GM19025 (cell line): ENCODE results near the gene KRTAP10-2.

ENCODE experiments used
- ATAC-seq: cut with Tn5 transposase; IDR thresholded peaks from one replicate; pipeline ENCODE4 v1.9.1; 2021; ENCODE audit warnings: mild to moderate bottlenecking, low read depth, moderate library complexity; ENCODE audit not compliant: unreplicated experiment

KRTAP10-2 gene

GRCh38 chr21:44528634-44528995, 22.7 kb downstream of the KRTAP10-2 start:
- no peak for ATAC-seq

DNA sequence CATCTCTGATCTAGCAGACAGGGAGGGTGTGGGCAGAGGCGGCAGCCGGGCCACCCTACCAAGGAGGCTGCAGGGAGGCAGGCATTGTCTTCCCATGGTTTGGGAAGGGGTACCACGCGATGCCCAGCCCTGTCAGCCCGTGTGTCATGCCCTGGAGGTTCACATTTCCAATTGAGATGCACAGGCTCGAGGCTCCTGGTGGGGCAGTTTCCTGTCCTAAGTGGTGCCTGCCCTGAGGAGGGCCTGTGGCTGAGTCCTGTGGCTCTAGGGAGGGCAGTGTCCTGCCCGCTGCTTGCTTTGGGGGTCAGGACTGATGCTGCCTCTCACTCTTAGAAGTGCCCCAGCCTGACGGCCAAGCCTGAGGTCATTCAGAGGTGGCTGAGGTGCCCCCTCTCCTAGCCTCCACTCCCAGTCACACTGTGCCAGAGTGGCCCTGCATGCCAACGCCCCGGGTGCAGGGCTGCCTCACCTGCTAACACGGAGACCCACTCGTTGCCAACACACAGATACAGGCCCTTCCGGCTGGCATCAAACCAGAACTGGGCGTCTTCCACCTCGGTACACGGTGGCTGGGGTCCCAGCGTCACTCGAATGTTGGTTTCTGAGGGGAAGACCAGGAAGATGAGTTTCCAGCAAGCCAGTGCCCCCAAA, 23.2 kb downstream of the KRTAP10-2 start:
- ATAC-seq = no peak

DNA sequence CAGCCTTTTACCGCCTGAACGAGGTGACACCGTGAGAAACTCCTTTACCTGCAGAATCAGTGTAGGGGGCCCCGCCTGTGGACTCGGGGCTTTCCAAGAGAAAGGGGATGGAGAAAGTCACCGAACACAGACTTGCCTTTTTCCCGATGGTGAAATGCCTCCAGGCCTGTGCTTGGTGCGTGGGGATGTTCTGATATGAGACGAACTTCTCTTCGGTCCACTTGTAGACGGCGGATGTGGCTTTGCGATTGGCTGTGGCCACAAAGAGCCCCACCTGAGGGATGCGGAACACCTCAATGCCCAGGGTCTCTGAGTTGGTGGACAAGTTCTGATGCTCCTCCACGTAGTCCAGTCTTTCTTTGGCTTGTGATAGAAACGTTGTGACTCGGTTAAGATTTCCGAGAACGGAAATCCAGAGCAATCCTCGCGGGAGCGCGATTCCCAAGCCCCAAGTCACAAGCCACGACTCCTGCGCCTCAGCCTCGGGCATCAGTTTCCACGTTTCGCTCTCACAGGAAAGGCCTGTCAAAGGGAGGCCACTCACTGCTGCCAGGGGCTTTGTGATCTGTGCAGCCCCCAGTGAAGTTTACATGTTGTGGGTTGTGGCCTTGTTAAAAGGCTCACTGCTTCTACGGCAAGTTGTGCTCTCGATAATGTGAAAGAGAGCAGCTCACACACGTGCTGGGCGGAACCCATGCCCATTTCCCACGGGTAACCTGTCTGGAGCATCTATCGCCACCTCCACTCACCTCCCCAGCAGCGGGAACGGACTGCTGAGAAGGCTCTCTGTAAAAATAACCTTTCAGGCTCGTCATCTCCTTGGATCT, 23.9 kb downstream of the KRTAP10-2 start:
- no peak for ATAC-seq

GRCh38 chr21:44526096-44526997, 25.0 kb downstream of the KRTAP10-2 start:
- ATAC-seq = no peak

DNA sequence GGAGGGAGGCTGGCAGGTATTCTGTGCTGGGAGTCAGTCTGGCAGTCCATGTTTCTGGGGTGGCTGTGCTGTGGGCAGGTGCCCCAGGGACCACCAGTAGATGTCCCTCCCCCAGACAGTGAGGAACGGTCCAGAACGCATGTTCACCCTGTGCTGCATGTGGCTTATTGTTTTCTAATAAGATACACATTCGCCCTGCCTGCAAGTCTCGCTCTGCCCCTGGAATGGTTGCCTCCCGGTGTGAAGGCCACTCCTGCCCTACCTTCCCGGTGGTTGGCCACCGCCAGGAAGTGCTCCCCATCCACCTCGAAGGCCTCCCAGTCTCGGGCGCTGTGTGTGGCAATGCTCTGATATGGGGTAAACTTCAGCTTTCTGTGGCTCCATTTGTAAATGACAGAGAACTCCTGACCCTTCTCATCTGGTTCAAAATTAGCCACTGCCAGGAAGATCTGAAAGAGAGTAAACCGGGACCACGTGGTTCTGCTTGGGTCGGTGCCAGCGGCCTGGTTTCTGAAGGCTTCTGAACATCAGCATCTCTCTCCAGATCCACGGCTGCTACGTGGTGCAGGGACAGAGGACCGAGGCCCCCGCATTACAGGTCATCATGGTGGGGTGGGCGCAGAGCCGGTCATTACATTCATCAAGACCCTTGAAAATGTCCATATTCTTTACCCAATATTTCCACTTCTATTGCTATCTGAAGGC, 25.8 kb downstream of the KRTAP10-2 start:
- ATAC-seq = no peak

GRCh38 chr21:44524414-44525371, 26.6 kb downstream of the KRTAP10-2 start:
- ATAC-seq = no peak

DNA sequence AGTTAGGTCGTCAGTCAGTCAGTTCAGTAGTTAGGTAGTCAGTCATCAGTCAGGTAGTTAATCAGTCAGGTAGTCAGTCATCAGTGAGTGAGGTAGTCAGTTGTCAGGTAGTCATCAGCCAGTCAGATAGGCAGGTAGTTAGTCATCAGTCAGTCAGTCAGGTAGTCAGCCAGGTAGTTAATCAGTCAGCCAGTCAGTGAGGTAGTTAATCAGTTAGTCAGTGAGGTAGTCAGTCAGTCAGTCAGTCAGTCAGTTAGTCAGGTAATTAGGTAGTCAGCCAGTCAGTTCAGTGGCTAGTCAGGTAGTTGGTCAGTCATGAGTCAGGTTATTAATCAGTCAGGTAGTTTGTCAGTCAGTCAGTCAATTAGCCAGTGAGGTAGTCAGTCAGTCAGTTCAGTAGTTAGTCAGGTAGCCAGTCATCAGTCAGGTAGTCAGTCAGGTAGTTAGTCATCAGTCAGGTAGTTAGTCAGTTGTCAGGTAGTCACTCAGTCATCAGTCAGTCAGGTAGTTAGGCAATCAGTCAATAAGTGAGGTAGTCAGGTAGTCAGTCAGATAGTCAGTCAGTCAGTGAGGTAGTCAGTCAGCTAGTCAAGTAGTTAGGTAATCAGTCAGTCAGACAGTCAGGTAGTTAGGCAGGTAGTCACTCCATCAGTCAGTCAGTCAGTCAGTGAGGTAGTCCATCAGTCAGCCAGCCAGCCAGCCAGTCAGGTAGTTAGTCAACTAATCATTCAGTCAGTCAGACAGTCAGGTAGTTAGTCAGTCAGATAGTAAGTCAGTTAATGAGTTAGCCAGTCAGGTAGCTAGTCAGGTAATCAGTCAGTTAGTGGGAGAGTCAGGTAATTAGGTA, 27.5 kb downstream of the KRTAP10-2 start:
- ATAC-seq = no peak

DNA sequence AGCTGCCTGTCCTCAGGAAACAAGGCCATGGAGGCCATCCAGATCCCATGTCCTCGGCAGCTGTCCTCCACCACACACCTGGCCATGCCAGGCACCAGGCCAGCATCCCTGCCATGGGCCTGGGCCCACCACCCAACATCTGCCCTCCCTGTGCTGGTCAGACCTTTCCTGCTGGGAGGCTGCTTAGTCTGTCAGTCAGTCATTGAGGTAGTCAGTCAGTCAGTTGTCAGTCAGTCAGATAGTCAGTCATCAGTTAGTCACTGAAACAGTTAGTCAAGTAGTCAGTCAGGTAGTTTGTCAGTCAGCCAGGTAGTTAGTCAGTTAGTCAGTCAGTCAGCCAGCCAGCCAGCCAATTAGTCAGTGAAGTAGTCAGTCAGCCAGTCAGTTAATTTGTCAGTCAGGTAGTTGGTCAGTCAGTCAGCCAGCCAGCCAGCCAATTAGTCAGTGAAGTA, 28.5 kb downstream of the KRTAP10-2 start:
- ATAC-seq = no peak

DNA sequence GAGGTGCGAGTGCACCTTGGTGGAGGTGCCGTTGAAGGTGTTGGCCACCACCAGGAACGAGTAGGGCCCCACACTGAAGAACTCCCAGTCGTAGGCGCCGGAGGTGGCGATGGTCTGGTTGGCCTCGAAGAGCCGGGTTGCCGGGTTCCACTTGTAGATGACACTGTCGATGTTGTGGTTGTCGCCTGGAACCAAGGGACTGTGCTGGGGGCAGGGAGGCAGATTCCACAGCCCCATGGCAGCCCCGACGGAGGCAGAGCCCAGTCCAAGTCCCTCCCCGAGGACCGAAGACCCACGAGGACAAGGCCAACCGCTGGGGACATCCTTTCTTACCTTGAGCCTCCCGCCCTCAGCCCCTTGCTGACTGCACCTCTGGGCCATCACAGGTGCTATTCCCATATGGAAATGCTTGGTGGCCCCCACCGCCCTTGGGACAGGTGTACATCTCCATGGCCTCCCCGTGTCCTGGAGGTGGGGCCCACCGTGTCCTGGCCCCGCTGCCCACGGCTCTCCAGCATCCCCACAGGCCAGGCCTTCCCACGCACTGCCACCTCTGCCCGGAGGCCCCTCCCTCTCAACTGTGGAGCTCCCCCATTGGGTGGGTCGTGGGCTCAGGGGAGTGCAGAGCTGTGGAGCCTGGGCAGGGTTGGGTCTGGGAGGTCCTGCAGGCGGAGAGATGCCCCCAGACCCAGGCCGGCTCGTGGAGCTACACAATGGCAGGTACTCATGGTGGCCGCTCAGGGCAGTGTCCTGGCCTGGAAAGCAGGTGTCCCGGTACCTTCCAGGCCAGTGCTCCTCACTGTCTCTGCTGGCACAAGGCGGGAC, 29.2 kb downstream of the KRTAP10-2 start:
- ATAC-seq = no peak

- ATAC-seq = no peak
These were observed 29.9 kb downstream of the KRTAP10-2 start for GRCh38 chr21:44521301-44521927.

- ATAC-seq = no peak
These were observed 30.7 kb downstream of the KRTAP10-2 start for GRCh38 chr21:44520326-44521300.

- ATAC-seq = no peak
These were observed 31.7 kb downstream of the KRTAP10-2 start for GRCh38 chr21:44519346-44520325.

- no peak for ATAC-seq
These were observed 32.6 kb downstream of the KRTAP10-2 start for GRCh38 chr21:44518686-44519085.

- ATAC-seq = no peak
These were observed 34.0 kb downstream of the KRTAP10-2 start for GRCh38 chr21:44517175-44517899.
